NCI-H2196 treated with DMSO at 0.1 percent for 48 hours (cell line): ENCODE measurements around the gene MAPKAPK2.

Experiments used
- DNase-seq: peaks from one replicate; lab custom pipeline; 2025; ENCODE audit not compliant: unreplicated experiment; lab: John Stamatoyannopoulos, UW

MAPKAPK2 gene

GRCh38 chr1:206702260-206702659 lies 17.6 kb downstream of the MAPKAPK2 start:
- DNase-seq: no peak

DNA sequence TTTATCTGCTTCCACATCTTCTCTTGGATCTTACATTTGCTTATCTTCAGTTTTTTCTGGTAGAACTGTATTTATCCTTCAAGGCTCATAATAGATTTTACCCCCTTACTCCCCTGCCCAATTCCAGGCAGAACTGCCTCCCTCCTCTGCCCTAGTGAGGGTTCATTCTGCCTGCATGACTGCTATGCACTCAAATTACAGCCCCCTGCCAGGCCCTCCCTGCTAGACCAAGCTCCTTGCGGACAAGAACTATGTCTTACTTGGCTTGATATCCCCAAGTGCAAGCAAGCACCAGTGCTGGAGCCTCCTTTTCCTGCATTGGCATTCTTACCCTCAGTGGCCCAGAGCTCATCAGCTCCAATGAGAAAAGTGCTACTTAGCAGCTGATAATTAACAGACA lies 18.1 kb downstream of the MAPKAPK2 start:
- no peak for DNase-seq

GRCh38 chr1:206703661-206704060 lies 19.0 kb downstream of the MAPKAPK2 start:
- DNase-seq: no peak

DNA sequence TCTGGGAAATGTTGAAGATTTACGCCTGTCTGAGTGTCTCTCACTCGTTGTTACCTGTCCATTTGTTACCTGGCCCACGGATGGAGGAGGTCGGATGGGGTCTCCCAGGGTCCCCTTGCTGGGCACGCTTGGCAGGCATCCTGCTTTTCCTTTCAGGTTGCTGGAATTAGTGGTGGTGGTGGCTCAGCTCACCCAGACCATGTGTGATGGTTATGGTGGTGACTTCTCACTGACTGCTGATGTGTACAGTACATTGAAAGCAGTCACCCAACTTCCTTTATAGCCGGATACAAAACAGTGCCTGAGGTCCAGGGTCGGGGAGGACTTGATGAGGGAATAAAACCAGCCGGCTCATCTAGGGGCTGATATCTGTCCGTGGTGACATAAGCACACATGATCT lies 19.5 kb downstream of the MAPKAPK2 start:
- no peak for DNase-seq

DNA sequence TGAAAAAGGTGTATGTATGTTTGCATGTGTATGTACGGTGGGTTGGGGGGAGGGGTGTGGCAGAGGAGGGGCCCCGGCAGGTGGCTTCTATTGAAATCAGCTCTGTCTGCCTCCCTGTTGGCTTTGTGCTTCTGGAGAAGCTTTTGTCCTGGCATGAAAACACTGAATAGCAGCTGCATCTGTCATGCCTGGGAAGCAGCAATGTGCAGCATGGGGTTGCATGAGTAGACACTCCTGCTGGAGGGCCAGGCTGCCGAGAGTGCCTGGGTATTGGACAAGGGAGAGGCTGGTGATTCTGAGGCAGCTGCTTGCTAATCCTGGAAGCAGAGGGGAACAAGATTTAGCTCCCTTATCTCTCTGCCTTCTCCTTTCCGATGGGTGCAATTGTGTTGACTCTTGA lies 20.5 kb downstream of the MAPKAPK2 start:
- DNase-seq: peak; percentile 76

GRCh38 chr1:206705726-206706297 lies 21.1 kb downstream of the MAPKAPK2 start:
- no peak for DNase-seq

- no peak for DNase-seq
These were observed 21.6 kb downstream of the MAPKAPK2 start for GRCh38 chr1:206706298-206706791.

DNA sequence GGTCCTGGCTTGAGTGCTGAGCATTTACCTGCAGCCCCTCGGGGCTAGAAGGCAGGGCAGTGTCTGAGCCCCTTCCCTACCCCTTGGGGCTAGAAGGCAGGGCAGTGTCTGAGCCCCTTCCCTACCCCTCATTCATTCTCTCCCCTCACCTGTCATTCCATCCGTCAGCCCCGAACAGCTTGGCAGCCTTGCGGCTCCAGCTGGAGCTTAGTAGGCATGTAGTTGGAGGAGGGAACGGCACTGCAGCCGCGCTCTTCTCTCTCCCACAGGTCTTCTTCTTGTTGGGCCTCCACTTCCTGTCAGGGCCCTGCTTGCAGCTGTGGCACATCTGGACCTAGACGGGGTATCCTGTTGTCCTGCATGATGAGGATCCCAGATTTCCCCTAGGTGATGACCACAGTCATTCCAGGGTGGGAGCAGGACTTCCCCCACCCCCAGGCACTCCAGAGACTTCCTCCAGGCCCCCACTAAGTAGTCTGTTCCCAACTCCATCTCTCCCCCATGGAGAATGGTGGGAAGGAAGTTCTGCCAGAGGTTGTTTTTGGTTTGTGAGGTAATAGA lies 22.2 kb downstream of the MAPKAPK2 start:
- no peak for DNase-seq

- DNase-seq: no peak
These were observed 23.4 kb downstream of the MAPKAPK2 start for GRCh38 chr1:206708058-206708457.

DNA sequence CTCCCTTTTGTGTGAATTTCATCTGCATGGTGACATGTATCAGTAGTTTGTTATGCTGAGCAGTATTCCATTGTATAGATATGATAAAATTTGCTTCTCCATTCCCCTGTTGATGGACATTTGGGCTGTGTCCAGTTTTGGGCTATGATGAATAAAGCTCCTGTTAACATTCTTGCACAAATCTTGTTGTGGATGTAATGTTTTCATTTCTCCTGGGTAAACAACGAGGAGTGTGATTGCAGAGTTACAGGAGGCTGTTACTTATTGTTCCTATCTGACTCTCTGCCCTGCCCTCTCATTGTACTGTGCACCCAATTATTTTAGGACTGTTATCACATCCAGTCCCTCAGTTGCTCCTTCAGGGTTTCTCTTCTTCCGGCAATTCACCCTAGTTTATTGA lies 24.2 kb downstream of the MAPKAPK2 start:
- DNase-seq: no peak

DNA sequence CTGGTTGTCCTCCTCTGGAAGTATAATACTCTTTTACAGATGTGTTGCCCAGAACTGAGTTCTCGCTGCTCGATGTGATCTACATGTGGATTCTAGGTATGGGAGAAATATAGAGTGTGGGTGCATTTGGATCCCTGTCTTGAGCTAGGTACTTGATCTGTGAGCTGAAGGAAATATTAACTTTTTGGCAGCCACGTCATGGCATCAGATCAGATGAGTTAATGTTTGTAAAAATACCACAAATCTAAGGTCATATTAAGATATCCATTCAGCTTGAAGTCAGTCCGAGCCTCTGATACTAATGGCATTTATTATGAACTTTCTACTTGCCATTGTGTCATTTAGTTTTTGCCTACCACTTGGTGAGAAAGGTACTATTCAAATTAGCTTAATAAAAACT lies 24.6 kb downstream of the MAPKAPK2 start:
- DNase-seq: no peak

DNA sequence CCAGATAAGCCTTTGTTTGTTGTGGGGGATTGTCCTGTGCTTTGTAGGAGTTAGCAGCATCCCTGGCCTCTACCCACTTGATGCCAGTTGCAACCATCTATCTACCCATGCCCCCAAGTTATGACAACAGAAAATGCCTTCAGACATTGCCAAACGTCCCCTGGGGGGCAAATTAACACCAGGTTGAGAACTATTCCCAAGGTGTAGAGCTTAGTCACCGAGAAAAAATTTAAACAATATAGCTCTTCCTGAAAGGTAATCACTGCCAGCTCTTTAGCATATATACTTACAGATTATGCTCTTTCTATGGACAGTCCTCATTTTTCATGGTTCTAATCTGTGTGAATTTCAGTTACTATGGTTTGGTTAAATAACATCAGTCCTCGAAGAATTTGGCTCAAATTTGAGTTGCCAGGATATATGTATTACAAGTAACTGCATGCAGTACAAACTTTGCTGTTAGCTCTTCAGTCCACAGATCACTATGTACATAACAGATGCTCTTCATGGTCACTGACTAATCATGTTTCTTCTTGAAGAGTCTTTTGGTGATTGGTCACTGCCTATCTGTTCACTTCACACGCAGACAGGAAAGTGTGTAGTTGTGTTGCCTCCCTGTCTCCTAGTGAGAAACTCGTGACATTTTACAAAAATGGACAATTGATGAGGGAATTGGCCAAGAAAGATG lies 25.2 kb downstream of the MAPKAPK2 start:
- DNase-seq: no peak

DNA sequence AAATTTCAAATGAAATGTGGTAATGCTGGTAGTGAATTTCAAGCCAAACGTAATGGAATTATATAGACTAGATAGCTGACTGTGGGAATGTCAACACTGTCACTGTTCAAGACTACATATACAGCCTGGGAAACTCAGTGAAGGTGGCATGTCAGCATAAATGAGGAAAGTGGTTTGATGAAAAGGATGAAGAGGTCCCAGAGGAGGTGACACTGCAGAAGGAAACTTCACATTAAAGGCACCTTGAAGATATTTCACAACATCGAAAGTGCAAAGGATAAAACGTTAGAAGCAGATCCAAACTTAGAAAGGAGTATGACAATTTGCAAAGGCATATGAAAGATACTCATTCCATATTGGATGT lies 25.7 kb downstream of the MAPKAPK2 start:
- no peak for DNase-seq

DNA sequence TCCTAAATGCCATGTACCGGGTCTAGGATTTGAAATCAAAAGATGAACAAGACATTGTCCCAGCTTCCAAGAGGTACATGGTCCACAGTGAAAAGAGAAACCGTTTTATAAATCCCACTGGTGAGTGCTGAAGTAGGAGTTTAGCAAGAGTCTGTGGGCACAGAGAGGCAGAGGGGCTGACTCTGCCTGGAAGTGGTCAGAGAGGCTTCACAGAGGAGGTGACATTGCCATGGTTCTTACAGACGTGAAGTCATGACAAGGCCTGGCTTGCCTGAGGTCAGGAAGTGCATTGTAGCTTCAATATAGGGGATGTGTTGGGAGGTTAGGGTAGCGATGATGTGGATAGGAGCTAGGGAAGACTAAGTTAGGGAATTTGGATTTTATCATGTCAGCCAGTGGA lies 28.4 kb downstream of the MAPKAPK2 start:
- no peak for DNase-seq

DNA sequence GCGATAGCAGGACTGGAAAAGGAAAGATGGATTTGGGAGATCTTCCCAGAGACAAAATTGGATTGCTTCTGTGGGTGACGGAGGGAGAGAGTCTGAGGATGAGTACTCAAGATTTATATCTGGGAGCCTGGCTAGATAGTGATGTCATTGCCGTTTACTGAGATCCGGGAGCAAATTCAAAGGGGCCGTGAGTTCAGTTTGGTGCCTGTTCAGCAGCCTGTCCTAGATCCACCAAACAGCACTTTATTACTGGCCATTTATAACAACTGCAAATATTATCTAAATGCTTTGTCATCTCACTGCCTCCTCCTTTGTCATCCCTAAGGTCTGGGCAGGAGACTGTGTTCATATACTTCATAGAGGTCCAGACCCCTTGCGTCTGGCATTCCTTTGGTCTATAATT lies 29.2 kb downstream of the MAPKAPK2 start:
- DNase-seq: no peak

DNA sequence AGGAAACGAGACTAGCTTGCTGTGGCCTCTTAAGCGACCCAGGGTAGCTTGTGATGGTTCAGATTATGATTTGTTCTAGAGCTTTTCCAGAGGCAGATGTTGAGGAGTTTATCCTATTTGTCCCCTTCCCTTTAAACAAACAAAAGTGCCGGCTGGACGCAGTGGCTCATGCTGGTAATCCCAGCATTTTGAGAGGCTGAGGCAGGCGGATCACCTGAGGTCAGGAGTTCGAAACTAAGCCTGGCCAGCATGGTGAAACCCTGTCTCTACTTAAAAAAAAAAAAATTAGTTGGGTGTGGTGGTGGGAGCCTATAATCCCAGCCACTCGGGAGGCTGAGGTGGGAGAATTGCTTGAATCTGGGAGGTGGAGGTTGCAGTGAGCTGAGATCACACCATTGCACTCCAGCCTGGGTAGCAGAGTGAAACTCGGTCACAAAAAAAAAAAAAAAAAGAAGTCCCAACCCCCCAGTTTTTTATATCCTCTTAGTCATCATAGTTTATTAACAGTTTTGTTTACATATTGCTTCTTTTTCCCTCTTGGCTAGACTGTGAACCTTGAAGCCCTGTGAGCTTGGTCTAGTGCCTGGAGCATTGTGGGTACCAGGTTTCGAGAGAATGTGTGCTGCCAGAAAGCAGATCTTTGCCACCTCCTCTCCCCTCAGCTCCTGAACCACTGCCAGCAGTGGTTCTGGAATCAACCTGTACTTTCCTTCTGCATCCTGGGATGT lies 29.8 kb downstream of the MAPKAPK2 start:
- no peak for DNase-seq

GRCh38 chr1:206715120-206715519 lies 30.4 kb downstream of the MAPKAPK2 start:
- no peak for DNase-seq

DNA sequence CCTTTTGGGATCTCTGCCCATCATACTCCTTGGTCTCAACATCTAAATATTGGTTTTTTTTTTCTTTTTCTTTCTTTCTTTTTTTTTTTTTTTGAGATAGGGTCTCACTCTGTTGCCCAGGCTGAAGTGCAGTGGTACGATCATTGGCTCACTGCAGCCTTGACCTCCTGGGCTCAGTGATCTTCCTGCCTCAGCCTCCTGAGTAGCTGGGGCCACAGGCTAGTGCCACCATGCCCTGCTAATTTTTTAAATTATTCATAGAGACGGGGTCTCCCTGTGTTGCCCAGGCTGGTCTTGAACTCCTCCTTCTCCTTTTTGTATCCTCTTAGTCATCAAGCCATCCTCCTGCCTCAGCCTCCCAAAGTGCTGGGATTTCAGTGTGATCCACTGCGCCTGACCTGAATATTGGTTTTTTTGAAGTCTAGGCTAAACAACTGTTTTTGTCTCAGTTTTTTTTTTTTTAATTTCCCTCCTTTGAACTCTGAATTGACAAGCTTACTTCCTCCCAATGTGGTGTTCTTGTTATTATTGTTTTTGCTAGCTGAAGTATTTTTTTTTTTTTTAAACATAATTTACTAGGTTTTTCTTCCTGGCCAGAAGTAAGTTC lies 30.9 kb downstream of the MAPKAPK2 start:
- DNase-seq: no peak

DNA sequence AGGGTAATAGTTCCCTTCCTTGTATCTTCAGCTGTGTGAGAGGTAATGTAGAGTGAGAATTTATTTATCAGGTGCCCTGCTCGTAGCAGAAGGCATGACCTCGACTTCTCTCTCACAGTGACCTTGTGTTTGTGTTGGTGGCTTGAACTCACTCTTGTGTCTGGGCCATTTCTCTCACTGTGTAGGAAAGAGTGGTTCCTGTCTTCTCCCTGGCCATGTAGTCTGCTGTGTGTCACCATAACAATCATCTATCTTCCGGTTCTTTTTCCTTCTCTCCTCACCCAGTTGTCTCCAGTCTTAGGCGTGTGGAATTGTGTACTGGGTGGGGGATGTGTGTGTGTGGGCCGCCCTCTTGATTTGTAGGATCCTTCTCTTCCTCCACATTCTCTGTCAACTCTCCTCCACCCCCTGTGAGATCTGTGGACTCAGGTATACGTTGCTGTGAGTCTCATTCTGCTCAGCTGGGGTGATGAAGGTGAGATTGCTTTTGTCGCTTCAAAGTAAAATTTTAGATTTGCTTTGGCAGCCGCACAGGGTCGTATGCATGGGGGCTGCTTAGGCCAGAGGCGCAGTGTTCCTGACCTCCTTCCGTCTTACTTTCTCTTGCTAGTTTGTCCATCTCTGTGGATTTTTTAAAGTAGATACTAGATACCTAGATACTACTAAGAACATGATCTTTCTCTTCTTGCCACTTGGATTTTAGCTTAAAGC lies 31.6 kb downstream of the MAPKAPK2 start:
- DNase-seq: no peak

GRCh38 chr1:206716870-206717673 lies 32.4 kb downstream of the MAPKAPK2 start:
- no peak for DNase-seq
